A549 (cell line): ENCODE data around the gene KCND1. TPM values are rescaled to one million over a fixed set of nuclear protein-coding genes. Genes with fewer than 3 reads are reported as not detected.

Experiments
- ATAC-seq, 2 experiments: fragments of 200-7000 bp in 1 of 2; fragments of >200 bp in 1 of 2; cut with Nextera tagmentation in 1 of 2; cut with Tn5 transposase in 1 of 2; 3 replicates each; pipeline versions ENCODE4 v1.8.0 to v1.9.1; 2018 to 2020; ENCODE audit warnings: mild to moderate bottlenecking in 1 of 2, moderate library complexity in 1 of 2
- CTCF ChIA-PET: fragments of 300-600 bp; sonication (Branson Sonifier 250); formaldehyde crosslinking; extraction: SDS; loops from one replicate; lab custom pipeline; 2021; ENCODE audit warnings: antibody characterized with exemption, inconsistent platforms; lab: Yijun Ruan, JAX
- POLR2A ChIA-PET: fragments of 350-600 bp; formaldehyde crosslinking; extraction: SDS; loops from one replicate; lab custom pipeline; 2021; ENCODE audit warnings: antibody characterized with exemption, inconsistent platforms; lab: Yijun Ruan, JAX
- DNase-seq, 2 experiments: peaks; one replicate each; pipeline versions ENCODE4 v3.0.0 to v3.0.0-alpha.2; 2011 to 2016; ENCODE audit warnings: low read depth in 1 of 2, low spot score in 1 of 2
- FAIRE-seq: peaks from 2 replicates; lab custom pipeline; 2011; peaks lifted over from hg19 to GRCh38; lab: Jason Lieb, UNC
- H3K27ac ChIP-seq, 2 experiments: fragments of >200 bp; sonication (Bioruptor Twin); formaldehyde crosslinking; 3 replicates each; pipeline ENCODE4 v1.5.1; 2016 to 2017
- H3K4me1 ChIP-seq: fragments of >200 bp; sonication (Bioruptor Twin); formaldehyde crosslinking; 3 replicates; pipeline ENCODE4 v1.6.1; 2016
- H3K4me2 ChIP-seq: fragments of >200 bp; sonication (Bioruptor Twin); formaldehyde crosslinking; 3 replicates; pipeline ENCODE4 v1.6.1; 2016
- H3K4me3 ChIP-seq: fragments of >200 bp; sonication (Bioruptor Twin); formaldehyde crosslinking; 3 replicates; pipeline ENCODE4 v1.5.1; 2016
- H3K9me3 ChIP-seq: fragments of >200 bp; sonication (Bioruptor Twin); formaldehyde crosslinking; 3 replicates; pipeline ENCODE4 v1.6.1; 2016
- CBX8 ChIP-seq: fragments of 200-600 bp; sonication (generic); IDR thresholded peaks from 2 replicates; pipeline ENCODE4 v1.6.1; 2016
- CEBPB ChIP-seq, 2 experiments: fragments of >200 bp in 1 of 2; sonication (Bioruptor Twin) in 1 of 2; formaldehyde crosslinking in 1 of 2; IDR thresholded peaks; 2 replicates each; pipeline ENCODE4 v1.6.1; 2012 to 2016
- CHD4 ChIP-seq: fragments of 200-600 bp; sonication (generic); IDR thresholded peaks from 2 replicates; pipeline ENCODE4 v1.6.1; 2016; ENCODE audit warnings: antibody characterized with exemption, mild to moderate bottlenecking, borderline replicate concordance
- FOSB ChIP-seq: fragments of 250-450 bp; sonication (Bioruptor Pico); IDR thresholded peaks from 2 replicates; pipeline ENCODE4 v1.5.0; 2020; ENCODE audit warnings: mild to moderate bottlenecking, moderate library complexity
- FOXS1 ChIP-seq: fragments of 250-450 bp; sonication (Bioruptor Pico); IDR thresholded peaks from 2 replicates; pipeline ENCODE4 v1.5.0; 2020; ENCODE audit warnings: mild to moderate bottlenecking, moderate library complexity
- HOXA7 ChIP-seq: fragments of 250-450 bp; sonication (Bioruptor Pico); IDR thresholded peaks from 2 replicates; pipeline ENCODE4 v1.5.0; 2020; ENCODE audit warnings: mild to moderate bottlenecking, moderate library complexity
- HOXB13 ChIP-seq: fragments of 250-450 bp; sonication (Bioruptor Pico); IDR thresholded peaks from 2 replicates; pipeline ENCODE4 v1.5.0; 2020; ENCODE audit warnings: low read depth, mild to moderate bottlenecking, moderate library complexity
- MAZ ChIP-seq: fragments of 150-350 bp; IDR thresholded peaks from 2 replicates; pipeline ENCODE4 v1.6.1; 2014; ENCODE audit warnings: antibody characterized with exemption, low read depth, low read length, borderline replicate concordance
- PHF8 ChIP-seq: fragments of 200-600 bp; sonication (generic); IDR thresholded peaks from 2 replicates; pipeline ENCODE4 v1.6.1; 2016; ENCODE audit warnings: low read depth, mild to moderate bottlenecking, antibody characterized with exemption, moderate library complexity, borderline replicate concordance
- RCOR1 ChIP-seq: fragments of 150-350 bp; IDR thresholded peaks from 2 replicates; pipeline ENCODE4 v1.6.1; 2014; ENCODE audit warnings: antibody characterized with exemption, low read length, low read depth
- SMC3 ChIP-seq: fragments of >200 bp; sonication (Bioruptor Twin); formaldehyde crosslinking; IDR thresholded peaks from 3 replicates; pipeline ENCODE4 v1.6.1; 2018; ENCODE audit warnings: inconsistent platforms
- ZFP36 ChIP-seq: fragments of 450-650 bp; IDR thresholded peaks from 2 replicates; pipeline ENCODE4 v1.6.1; 2014; ENCODE audit warnings: borderline replicate concordance; ENCODE audit not compliant: partially characterized antibody
- ZSCAN20 ChIP-seq: fragments of 250-450 bp; sonication (Bioruptor Pico); IDR thresholded peaks from 2 replicates; pipeline ENCODE4 v1.8.0; 2022; ENCODE audit warnings: mild to moderate bottlenecking, moderate library complexity
- WGBS: methylation state at CpG from one replicate; pipeline ENCODE4 v1.1.6; 2017; ENCODE audit errors: missing lambda C conversion rate; 5-methylcytosine and 5-hydroxymethylcytosine counted together
- polyA plus RNA-seq, 4 experiments: library from polyadenylated mRNA; depleted of rRNA in 3 of 4; stranded (reverse); fragments of >200 nt; fragmentation: RNase III in 1 of 4; extraction: RNeasy Plus Mini Kit Qiagen cat#74134 plus additional on column Dnase treatment in 1 of 4; gene quantifications; 2 replicates in 3 of 4; 3 replicates in 1 of 4; pipeline ENCODE4 v1.2.3, GENCODE V29; 2011 to 2017
- TF ChIP-seq, protein P1 (sequence below): fragments of >200 bp; sonication (Bioruptor Twin); formaldehyde crosslinking; IDR thresholded peaks from 3 replicates; pipeline ENCODE4 v1.5.1; 2016
- TF ChIP-seq, protein P2 (sequence below): IDR thresholded peaks from 2 replicates; pipeline ENCODE4 v1.6.1; 2012
- TF ChIP-seq, protein P3 (sequence below): fragments of 250-450 bp; sonication (Bioruptor Pico); IDR thresholded peaks from 2 replicates; pipeline ENCODE4 v1.5.0; 2020; ENCODE audit warnings: low read depth, mild to moderate bottlenecking, moderate library complexity

KCND1 gene
- polyA plus RNA-seq, 2 of the 4 experiments (the other 2 are of a cell fraction): 0.59 to 0.79 TPM

DNA sequence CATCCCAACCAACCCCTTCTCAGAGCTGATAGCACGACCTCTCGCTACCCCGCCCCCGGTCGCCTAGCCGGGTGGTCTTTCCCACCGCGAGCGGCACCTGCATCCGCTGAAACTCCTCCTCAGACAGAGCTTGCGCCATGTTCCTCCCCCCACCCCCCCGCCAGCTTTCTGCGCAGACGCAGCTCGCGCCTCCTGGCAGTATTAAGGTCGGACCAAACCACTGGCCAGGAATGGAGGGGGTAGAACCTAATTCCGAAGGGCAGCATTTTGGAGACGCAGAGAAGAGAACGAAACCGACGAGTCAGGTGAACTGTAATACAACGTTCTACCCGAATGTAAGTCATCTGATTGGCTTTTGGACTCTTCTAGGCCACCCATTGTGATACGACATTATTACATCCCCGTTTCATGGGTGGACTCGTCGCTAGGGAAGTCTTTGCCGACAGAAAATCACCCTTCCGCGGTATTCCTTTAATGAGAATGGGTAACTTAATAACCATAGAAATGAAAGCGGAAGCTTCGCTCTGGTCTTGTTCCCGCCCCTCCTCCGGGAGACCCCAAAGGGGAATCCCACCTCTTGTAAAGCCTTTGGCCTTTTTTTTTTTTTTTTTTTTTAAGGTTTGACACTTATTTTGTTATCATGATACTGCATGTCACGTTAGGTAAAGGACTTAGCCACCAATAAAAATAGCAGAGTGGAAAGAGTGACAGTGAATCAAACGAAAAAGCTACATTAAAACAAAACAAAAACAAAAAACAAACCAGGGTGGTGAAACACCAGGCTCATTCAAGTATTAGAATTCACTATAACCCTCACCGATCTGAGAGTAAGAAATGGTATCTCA is 30.7 kb upstream of the KCND1 start, which contains the start of gene GRIPAP1 (continued):
- TF ChIP-seq, protein P1, sequence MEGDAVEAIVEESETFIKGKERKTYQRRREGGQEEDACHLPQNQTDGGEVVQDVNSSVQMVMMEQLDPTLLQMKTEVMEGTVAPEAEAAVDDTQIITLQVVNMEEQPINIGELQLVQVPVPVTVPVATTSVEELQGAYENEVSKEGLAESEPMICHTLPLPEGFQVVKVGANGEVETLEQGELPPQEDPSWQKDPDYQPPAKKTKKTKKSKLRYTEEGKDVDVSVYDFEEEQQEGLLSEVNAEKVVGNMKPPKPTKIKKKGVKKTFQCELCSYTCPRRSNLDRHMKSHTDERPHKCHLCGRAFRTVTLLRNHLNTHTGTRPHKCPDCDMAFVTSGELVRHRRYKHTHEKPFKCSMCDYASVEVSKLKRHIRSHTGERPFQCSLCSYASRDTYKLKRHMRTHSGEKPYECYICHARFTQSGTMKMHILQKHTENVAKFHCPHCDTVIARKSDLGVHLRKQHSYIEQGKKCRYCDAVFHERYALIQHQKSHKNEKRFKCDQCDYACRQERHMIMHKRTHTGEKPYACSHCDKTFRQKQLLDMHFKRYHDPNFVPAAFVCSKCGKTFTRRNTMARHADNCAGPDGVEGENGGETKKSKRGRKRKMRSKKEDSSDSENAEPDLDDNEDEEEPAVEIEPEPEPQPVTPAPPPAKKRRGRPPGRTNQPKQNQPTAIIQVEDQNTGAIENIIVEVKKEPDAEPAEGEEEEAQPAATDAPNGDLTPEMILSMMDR: no peak
- TF ChIP-seq, protein P2, sequence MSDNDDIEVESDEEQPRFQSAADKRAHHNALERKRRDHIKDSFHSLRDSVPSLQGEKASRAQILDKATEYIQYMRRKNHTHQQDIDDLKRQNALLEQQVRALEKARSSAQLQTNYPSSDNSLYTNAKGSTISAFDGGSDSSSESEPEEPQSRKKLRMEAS: peak; percentile 35; the same call in 1 of the 2 replicates
- TF ChIP-seq CHD4 (no peak), ZSCAN20 (CRISPR knock-in tag) (no peak), RCOR1 (no peak)
- TF ChIP-seq, all 56 proteins: peak for 6

DNA sequence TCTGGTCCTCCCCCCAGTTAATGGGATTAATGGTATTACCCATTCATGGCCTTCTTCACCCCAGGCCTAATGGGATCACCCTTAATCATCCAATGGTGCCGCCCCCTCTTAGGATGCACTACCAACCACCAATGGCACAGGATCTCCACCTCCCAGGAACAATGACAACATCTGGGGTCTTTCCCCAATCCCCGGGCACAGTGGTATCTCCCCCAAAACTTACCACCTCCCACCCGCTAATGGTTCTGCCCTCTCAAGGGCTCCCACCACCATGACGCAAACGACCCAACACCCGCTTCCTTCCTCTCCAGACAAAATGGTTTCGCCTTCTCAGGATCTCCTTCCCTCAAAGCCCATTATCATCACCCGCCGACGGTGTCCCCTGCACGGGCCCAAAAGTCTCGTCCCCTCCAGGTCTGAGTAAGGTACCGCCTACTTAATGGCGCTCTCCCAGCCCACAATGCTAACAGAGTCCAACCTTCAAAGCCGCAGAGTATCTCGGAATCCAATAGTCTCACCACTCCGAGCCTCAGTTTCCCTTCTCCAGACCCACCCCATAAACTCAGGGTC is 30.0 kb upstream of the KCND1 start:
- ChIA-PET CTCF (interaction anchor here (0.7 to 1.0 kb wide), 3 partner anchors 30 to 43 kb away, joined by 3 to 5 read pairs (median 3); partner anchors contain the start of gene KCND1), POLR2A (interaction anchor here (1.0 to 2.1 kb wide), 4 partner anchors 38 to 183 kb away, joined by 3 to 15 read pairs (median 8); partner anchors contain the start of genes OTUD5 and TFE3)
- peak; percentile 50 to 54 for DNase-seq
- Histone ChIP-seq H3K4me3 (peak overlapping the region; percentile 75), H3K9me3 (no peaks in the 10 kb centered on the region), H3K4me1 (peaks cover 5% of the 10 kb centered on the region; the same call in 1 of the 3 replicates), H3K27ac (peak overlapping the region; percentile 94 to 98), H3K4me2 (peak overlapping the region; percentile 74)
- no peak for FAIRE-seq
- peak; percentile 36 to 60; a peak in 3 of 6 replicates for ATAC-seq
- 5% methylated on average over 14 of the region's 17 CpGs for WGBS
- TF ChIP-seq, protein P3, sequence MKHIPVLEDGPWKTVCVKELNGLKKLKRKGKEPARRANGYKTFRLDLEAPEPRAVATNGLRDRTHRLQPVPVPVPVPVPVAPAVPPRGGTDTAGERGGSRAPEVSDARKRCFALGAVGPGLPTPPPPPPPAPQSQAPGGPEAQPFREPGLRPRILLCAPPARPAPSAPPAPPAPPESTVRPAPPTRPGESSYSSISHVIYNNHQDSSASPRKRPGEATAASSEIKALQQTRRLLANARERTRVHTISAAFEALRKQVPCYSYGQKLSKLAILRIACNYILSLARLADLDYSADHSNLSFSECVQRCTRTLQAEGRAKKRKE: no peak
- TF ChIP-seq ZFP36 (no peak), PHF8 (0 out of 2 replicates have a peak, but pooled peaks have one; percentile 19), HOXB13 (CRISPR knock-in tag) (no peak)

DNA sequence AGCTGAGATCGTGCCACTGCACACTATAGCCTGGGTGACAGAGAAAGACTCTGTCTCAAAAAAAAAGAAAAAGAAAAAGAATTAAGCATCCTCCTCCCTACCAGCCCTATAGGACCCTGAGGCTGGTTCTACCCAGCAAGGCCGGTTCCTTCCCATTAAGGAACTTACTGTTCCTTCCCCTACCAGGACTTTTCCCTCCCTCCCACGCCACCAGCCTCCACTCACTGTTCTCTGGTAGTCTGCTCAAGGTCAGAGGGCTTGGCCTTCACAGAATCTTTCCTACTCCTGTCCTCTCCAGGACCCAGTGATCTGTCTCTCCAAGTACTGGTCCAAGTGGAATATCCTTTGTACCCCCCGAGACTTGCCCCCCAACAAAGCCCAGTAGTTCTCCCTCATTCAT is 29.0 kb upstream of the KCND1 start:
- Histone ChIP-seq H3K4me2 (peak overlapping the region; percentile 74), H3K9me3 (no peaks in the 10 kb centered on the region), H3K4me1 (peaks cover 5% of the 10 kb centered on the region; the same call in 1 of the 3 replicates), H3K4me3 (no peak overlapping the region), H3K27ac (no peak overlapping the region)
- 97% methylated on average over 4 of the region's 4 CpGs for WGBS
- CTCF ChIA-PET: no interaction called here
- TF ChIP-seq CEBPB (IDR thresholded peaks at IDR 0.05) (no peak), FOXS1 (CRISPR knock-in tag) (no peak), HOXB13 (CRISPR knock-in tag) (no peak), CBX8 (no peak), SMC3 (no peak), MAZ (no peak), HOXA7 (CRISPR knock-in tag) (no peak), FOSB (no peak)
- DNase-seq: no peak
- no peak for ATAC-seq
- POLR2A ChIA-PET: no interaction called here
- FAIRE-seq: no peak
